NT2/D1 (cell line): Measurements from ENCODE around the gene ZNF48.

Experiments
- SUZ12 ChIP-seq: IDR thresholded peaks from 2 replicates; pipeline ENCODE4 v1.6.1; 2011; ENCODE audit not compliant: insufficient read length, insufficient read depth; ENCODE audit errors: extremely low read depth
- YY1 ChIP-seq: IDR thresholded peaks from 2 replicates; pipeline ENCODE4 v1.6.1; 2011; ENCODE audit not compliant: insufficient read length, insufficient read depth
- ZNF274 ChIP-seq: IDR thresholded peaks from 2 replicates; pipeline ENCODE4 v1.6.1; 2011; ENCODE audit warnings: mild to moderate bottlenecking, low read depth, low read length

DNA sequence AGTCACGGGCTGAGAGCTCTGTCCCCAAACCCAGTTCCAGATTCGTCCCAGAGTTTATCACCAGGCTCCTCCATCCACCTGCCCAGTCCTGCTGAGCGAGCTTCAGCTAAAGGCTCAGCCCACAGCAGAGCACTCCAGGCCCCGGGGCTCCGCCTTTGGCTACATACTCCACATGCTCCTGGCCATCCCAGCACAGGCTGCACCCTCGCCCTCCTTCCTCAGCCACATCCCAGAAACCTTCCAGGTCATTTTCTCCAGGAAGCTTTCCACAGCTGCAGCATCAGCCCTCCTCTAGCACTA lies 35.4 kb upstream of the ZNF48 start:
- no peak for TF ChIP-seq SUZ12
- no peak for TF ChIP-seq ZNF274
- TF ChIP-seq YY1: no peak
